Neural cell (in vitro differentiated cells): ENCODE measurements around the gene MMP24. TPM values are rescaled to one million over a fixed set of nuclear protein-coding genes. Genes with fewer than 3 reads are reported as not detected.

ENCODE experiments used
- H2AFZ ChIP-seq: fragments of 200-600, 300-800 bp; sonication (generic), shearing (Covaris generic); 2 replicates; pipeline ENCODE4 v1.6.0; 2014; ENCODE audit warnings: low read depth, mild to moderate bottlenecking, antibody characterized with exemption, low read length, moderate library complexity
- H3F3A ChIP-seq: fragments of 200-600 bp; shearing (Covaris generic); 2 replicates; pipeline ENCODE4 v1.6.1; 2016; ENCODE audit warnings: mild to moderate bottlenecking, moderate library complexity, mixed read lengths, antibody characterized with exemption, low read length; ENCODE audit not compliant: insufficient read depth, poor library complexity, severe bottlenecking
- H3K27ac ChIP-seq: fragments of 200-600, 300-800 bp; sonication (generic), shearing (Covaris generic); 2 replicates; pipeline ENCODE4 v1.5.1; 2014; ENCODE audit warnings: mild to moderate bottlenecking, low read length, moderate library complexity
- H3K27me3 ChIP-seq: fragments of 300-800, 200-600 bp; sonication (generic), shearing (Covaris generic); 2 replicates; pipeline ENCODE4 v1.6.0; 2014; ENCODE audit warnings: mild to moderate bottlenecking, low read depth, low read length, moderate library complexity; ENCODE audit not compliant: insufficient read depth
- H3K36me3 ChIP-seq: fragments of 300-800, 200-600 bp; sonication (generic), shearing (Covaris generic); 2 replicates; pipeline ENCODE4 v1.5.1; 2014; ENCODE audit warnings: mild to moderate bottlenecking, antibody characterized with exemption, low read length, moderate library complexity; ENCODE audit not compliant: insufficient read depth
- H3K4me2 ChIP-seq: fragments of 300-800, 200-600 bp; sonication (generic), shearing (Covaris generic); 2 replicates; pipeline ENCODE4 v1.6.0; 2014; ENCODE audit warnings: mild to moderate bottlenecking, low read length
- H3K4me3 ChIP-seq: fragments of 300-800, 200-600 bp; sonication (generic), shearing (Covaris generic); 2 replicates; pipeline ENCODE4 v1.5.1; 2014; ENCODE audit warnings: mild to moderate bottlenecking, low read length, moderate library complexity
- H3K79me2 ChIP-seq: fragments of 200-600 bp; shearing (Covaris generic); replicated peaks from 2 replicates; pipeline ENCODE4 v1.6.0; 2014; ENCODE audit warnings: mild to moderate bottlenecking, low read length, moderate library complexity; ENCODE audit not compliant: insufficient read depth
- H3K9ac ChIP-seq: fragments of 300-800, 200-600 bp; sonication (generic), shearing (Covaris generic); 2 replicates; pipeline ENCODE4 v1.6.1; 2016; ENCODE audit warnings: mild to moderate bottlenecking, low read length, mixed read lengths
- H3K9me2 ChIP-seq: fragments of 200-600 bp; shearing (Covaris generic); 2 replicates; pipeline ENCODE4 v1.6.1; 2016; ENCODE audit warnings: mild to moderate bottlenecking, low read length, mixed read lengths; ENCODE audit not compliant: insufficient read depth
- H3K9me3 ChIP-seq: fragments of 200-600, 300-800 bp; sonication (generic), shearing (Covaris generic); 2 replicates; pipeline ENCODE4 v1.6.1; 2016; ENCODE audit warnings: mild to moderate bottlenecking, mixed run types, low read length, moderate library complexity, mixed read lengths
- H4K20me1 ChIP-seq: fragments of 200-600 bp; shearing (Covaris generic); 2 replicates; pipeline ENCODE4 v1.6.1; 2016; ENCODE audit warnings: mild to moderate bottlenecking, mixed run types; ENCODE audit not compliant: insufficient read depth
- CTCF ChIP-seq: fragments of 450-650 bp; IDR thresholded peaks from 2 replicates; pipeline ENCODE4 v1.5.1; 2014; ENCODE audit warnings: antibody characterized with exemption, mild to moderate bottlenecking, moderate library complexity; ENCODE audit not compliant: poor library complexity, severe bottlenecking
- EP300 ChIP-seq: fragments of 450-650 bp; conservative IDR thresholded peaks from 2 replicates; pipeline ENCODE4 v1.6.1; 2014; ENCODE audit warnings: antibody characterized with exemption, mild to moderate bottlenecking, moderate library complexity; ENCODE audit not compliant: poor library complexity, severe bottlenecking
- EZH2 ChIP-seq: fragments of 200-600, 300-800 bp; shearing (Covaris generic), sonication (generic); IDR thresholded peaks from 2 replicates; pipeline ENCODE4 v1.6.1; 2014; ENCODE audit warnings: antibody characterized with exemption, low read length, borderline replicate concordance, mild to moderate bottlenecking; ENCODE audit not compliant: insufficient read depth, poor library complexity, severe bottlenecking
- MXI1 ChIP-seq: fragments of 450-650 bp; conservative IDR thresholded peaks from 2 replicates; pipeline ENCODE4 v1.6.1; 2014; ENCODE audit warnings: antibody characterized with exemption, mild to moderate bottlenecking; ENCODE audit not compliant: poor library complexity, severe bottlenecking
- POLR2AphosphoS5 ChIP-seq: IDR thresholded peaks from 2 replicates; pipeline ENCODE4 v1.6.1; 2012
- RAD21 ChIP-seq: fragments of 450-650 bp; conservative IDR thresholded peaks from 2 replicates; pipeline ENCODE4 v1.6.1; 2014; ENCODE audit warnings: antibody characterized with exemption, mild to moderate bottlenecking, moderate library complexity
- REST ChIP-seq: IDR thresholded peaks from 2 replicates; pipeline ENCODE4 v1.6.1; 2012; ENCODE audit warnings: borderline replicate concordance
- SMC3 ChIP-seq: fragments of 450-650 bp; conservative IDR thresholded peaks from 2 replicates; pipeline ENCODE4 v1.6.1; 2014; ENCODE audit warnings: antibody characterized with exemption, mild to moderate bottlenecking, moderate library complexity; ENCODE audit not compliant: poor library complexity
- TAF1 ChIP-seq: IDR thresholded peaks from 2 replicates; pipeline ENCODE4 v1.6.1; 2012; ENCODE audit warnings: low read depth
- polyA plus RNA-seq: library from polyadenylated mRNA; depleted of rRNA; stranded (reverse); fragments of >200 nt; gene quantifications from 2 replicates; pipeline ENCODE4 v1.2.3, GENCODE V29; 2014

Gene MMP24
- polyA plus RNA-seq, 1 donor from 2014 or later = 57.4 TPM

- no peak for TF ChIP-seq POLR2AphosphoS5
- no peaks in the 10 kb centered on the region for H3F3A ChIP-seq
- H3K27ac ChIP-seq = no peak overlapping the region
- H3K9ac ChIP-seq = no peak overlapping the region
- H3K79me2 ChIP-seq = no peaks in the 10 kb centered on the region
- no peak overlapping the region for H3K4me2 ChIP-seq
- H3K36me3 ChIP-seq = no peaks in the 10 kb centered on the region
- no peaks in the 10 kb centered on the region for H3K9me2 ChIP-seq
- H4K20me1 ChIP-seq = no peaks in the 10 kb centered on the region
- H3K27me3 ChIP-seq = no peaks in the 10 kb centered on the region
- H3K4me3 ChIP-seq = no peak overlapping the region
- H2AFZ ChIP-seq = no peak overlapping the region
- H3K9me3 ChIP-seq = no peaks in the 10 kb centered on the region
These were observed 89.6 kb downstream of the MMP24 start for GRCh38 chr20:35316086-35316485.

GRCh38 chr20:35317416-35318210 is 91.1 kb downstream of the MMP24 start:
- Histone ChIP-seq H4K20me1 (no peaks in the 10 kb centered on the region), H2AFZ (no peak overlapping the region), H3K27me3 (no peaks in the 10 kb centered on the region), H3K9me2 (no peaks in the 10 kb centered on the region), H3K36me3 (no peaks in the 10 kb centered on the region), H3K4me2 (no peak overlapping the region), H3F3A (no peaks in the 10 kb centered on the region), H3K4me3 (no peak overlapping the region), H3K9ac (no peak overlapping the region), H3K79me2 (no peaks in the 10 kb centered on the region), H3K9me3 (no peaks in the 10 kb centered on the region), H3K27ac (no peak overlapping the region)
- TF ChIP-seq SMC3 (no peak), EZH2 (no peak), TAF1 (no peak), REST (no peak), EP300 (no peak), POLR2AphosphoS5 (no peak), MXI1 (no peak), CTCF (no peak), RAD21 (no peak)
